ENCODE measurements around the gene SYTL3. TPM values are rescaled to one million over a fixed set of nuclear protein-coding genes. Genes with fewer than 3 reads are reported as not detected.
"Not testable (repeated sequence)": the region's sequence is repeated elsewhere in the genome, so short reads cannot be mapped to it uniquely, and the experiment has no call there.

Gene SYTL3
- total RNA-seq = 100 to 1,000 TPM in 1 of 2 experiments, 10 to 100 TPM in 1; 97.8 to 101 TPM

- peak within 1 kb of the TSS; percentile 86 for H3K4me3 Mint-ChIP-seq
- peak within 1 kb of the TSS; percentile 94 for H3K27ac Mint-ChIP-seq
- no peaks in the 10 kb centered on the region for H3K27me3 Mint-ChIP-seq
- H3K36me3 Mint-ChIP-seq = peaks cover 54% of the 10 kb centered on the region
- peaks cover 8% of the 10 kb centered on the region for H3K9me3 Mint-ChIP-seq
- DNase-seq = peak; percentile 88
- peaks cover 70% of the 10 kb centered on the region for H3K4me1 Mint-ChIP-seq
Observed at GRCh38 chr6:158649289-158650143, at the start of gene SYTL3. Gene SYTL3 (plus strand): TSS chr6:158650054. CDS start chr6:158663269, 13,215 bp downstream.

- no peaks in the 10 kb centered on the region for H3K27me3 Mint-ChIP-seq
- H3K36me3 Mint-ChIP-seq = peaks cover 21% of the 10 kb centered on the region
- DNase-seq = no peak
- H3K9me3 Mint-ChIP-seq = no peaks in the 10 kb centered on the region
- no peaks in the 10 kb centered on the region for H3K4me1 Mint-ChIP-seq
- H3K4me3 Mint-ChIP-seq = no peak overlapping the region
- no peak overlapping the region for H3K27ac Mint-ChIP-seq
Observed at GRCh38 chr6:158603261-158604047, 46.4 kb upstream of the SYTL3 start.

- no peak for DNase-seq
- no peaks in the 10 kb centered on the region for H3K9me3 Mint-ChIP-seq
- H3K4me3 Mint-ChIP-seq = no peak overlapping the region
- H3K27me3 Mint-ChIP-seq = no peaks in the 10 kb centered on the region
- H3K4me1 Mint-ChIP-seq = no peaks in the 10 kb centered on the region
- peaks cover 19% of the 10 kb centered on the region for H3K36me3 Mint-ChIP-seq
- H3K27ac Mint-ChIP-seq = no peak overlapping the region
Observed at GRCh38 chr6:158604048-158604406, 45.8 kb upstream of the SYTL3 start.

- Mint-ChIP-seq H3K4me3 (no peak overlapping the region), H3K4me1 (no peaks in the 10 kb centered on the region), H3K36me3 (peaks cover 22% of the 10 kb centered on the region), H3K9me3 (no peaks in the 10 kb centered on the region), H3K27me3 (no peaks in the 10 kb centered on the region), H3K27ac (no peak overlapping the region)
- DNase-seq = peak; percentile 39
Observed at GRCh38 chr6:158605266-158605878, 44.5 kb upstream of the SYTL3 start.

GRCh38 chr6:158606011-158606410 is 43.8 kb upstream of the SYTL3 start:
- not testable (repeated sequence) for H3K4me3 Mint-ChIP-seq, H3K9me3 Mint-ChIP-seq, H3K4me1 Mint-ChIP-seq, H3K27me3 Mint-ChIP-seq, DNase-seq, H3K27ac Mint-ChIP-seq
- H3K36me3 Mint-ChIP-seq = peaks cover 28% of the 10 kb centered on the region

GRCh38 chr6:158606935-158607334 is 42.9 kb upstream of the SYTL3 start:
- Mint-ChIP-seq H3K36me3 (peaks cover 26% of the 10 kb centered on the region), H3K4me1 (no peaks in the 10 kb centered on the region), H3K4me3 (no peak overlapping the region)

GRCh38 chr6:158607411-158608170 is 42.3 kb upstream of the SYTL3 start:
- no peak overlapping the region for H3K27ac Mint-ChIP-seq

More at GRCh38 chr6:158606935-158607334, 42.9 kb upstream of the SYTL3 start:
- DNase-seq = no peak
- H3K27me3 Mint-ChIP-seq = no peaks in the 10 kb centered on the region
- H3K9me3 Mint-ChIP-seq = no peaks in the 10 kb centered on the region
- H3K27ac Mint-ChIP-seq = no peak overlapping the region

GRCh38 chr6:158608221-158608620 is 41.6 kb upstream of the SYTL3 start:
- H3K27ac Mint-ChIP-seq = no peak overlapping the region
- peaks cover 32% of the 10 kb centered on the region for H3K36me3 Mint-ChIP-seq
- no peaks in the 10 kb centered on the region for H3K4me1 Mint-ChIP-seq
- no peak overlapping the region for H3K4me3 Mint-ChIP-seq
- no peak for DNase-seq
- no peaks in the 10 kb centered on the region for H3K27me3 Mint-ChIP-seq
- no peaks in the 10 kb centered on the region for H3K9me3 Mint-ChIP-seq

More at GRCh38 chr6:158607411-158608170, 42.3 kb upstream of the SYTL3 start:
- Mint-ChIP-seq H3K36me3 (peaks cover 28% of the 10 kb centered on the region), H3K9me3 (no peaks in the 10 kb centered on the region), H3K4me3 (no peak overlapping the region), H3K4me1 (no peaks in the 10 kb centered on the region), H3K27me3 (no peaks in the 10 kb centered on the region)
- DNase-seq = no peak

GRCh38 chr6:158609455-158610155 is 40.2 kb upstream of the SYTL3 start:
- Mint-ChIP-seq H3K4me1 (no peaks in the 10 kb centered on the region), H3K4me3 (no peak overlapping the region), H3K36me3 (peaks cover 42% of the 10 kb centered on the region), H3K9me3 (peaks cover 2% of the 10 kb centered on the region), H3K27me3 (no peaks in the 10 kb centered on the region), H3K27ac (no peak overlapping the region)
- no peak for DNase-seq

- Mint-ChIP-seq H3K36me3 (peaks cover 47% of the 10 kb centered on the region), H3K4me3 (no peak overlapping the region), H3K4me1 (no peaks in the 10 kb centered on the region), H3K27ac (no peak overlapping the region), H3K27me3 (no peaks in the 10 kb centered on the region), H3K9me3 (peaks cover 6% of the 10 kb centered on the region)
- DNase-seq = no peak
Observed at GRCh38 chr6:158610319-158610968, 39.4 kb upstream of the SYTL3 start.

- peaks cover 48% of the 10 kb centered on the region for H3K36me3 Mint-ChIP-seq
- peak overlapping the region; percentile 10 for H3K27ac Mint-ChIP-seq
- no peaks in the 10 kb centered on the region for H3K27me3 Mint-ChIP-seq
- no peaks in the 10 kb centered on the region for H3K4me1 Mint-ChIP-seq
- no peak overlapping the region for H3K4me3 Mint-ChIP-seq
- DNase-seq = no peak
- peaks cover 6% of the 10 kb centered on the region for H3K9me3 Mint-ChIP-seq
Observed at GRCh38 chr6:158611039-158611438, 38.8 kb upstream of the SYTL3 start.

GRCh38 chr6:158611541-158612370 is 38.1 kb upstream of the SYTL3 start:
- DNase-seq = no peak
- H3K36me3 Mint-ChIP-seq = peaks cover 55% of the 10 kb centered on the region
- no peaks in the 10 kb centered on the region for H3K4me1 Mint-ChIP-seq
- no peak overlapping the region for H3K4me3 Mint-ChIP-seq
- H3K27ac Mint-ChIP-seq = no peak overlapping the region
- no peaks in the 10 kb centered on the region for H3K27me3 Mint-ChIP-seq
- H3K9me3 Mint-ChIP-seq = peaks cover 6% of the 10 kb centered on the region

- H3K27me3 Mint-ChIP-seq, H3K27ac Mint-ChIP-seq, H3K4me1 Mint-ChIP-seq, H3K4me3 Mint-ChIP-seq, DNase-seq, H3K9me3 Mint-ChIP-seq: not testable (repeated sequence)
- peaks cover 71% of the 10 kb centered on the region for H3K36me3 Mint-ChIP-seq
Observed at GRCh38 chr6:158614606-158615005, 35.2 kb upstream of the SYTL3 start.
